ENCODE measurements around the gene MT1F.

Gene MT1F

GRCh38 chr16:56684926-56685590 lies 27.3 kb downstream of the MT1F start:
- Histone ChIP-seq H3K14ac (ENCODE audit: low read length) (no peak overlapping the region), H3K9me3 (replicated peaks in 1 of 2; ENCODE audit: control insufficient read depth in 2 of 2, insufficient read depth in 1 of 2, low read depth in 1 of 2, low read length in 2 of 2) (peaks cover 0 to 5% of the 10 kb centered on the region in 2 donors), H4K91ac (ENCODE audit: low read depth, low read length, poor library complexity) (no peak overlapping the region), H3K4ac (ENCODE audit: low read length) (no peak overlapping the region), H3K4me2 (ENCODE audit: insufficient read depth, low read length, poor library complexity, severe bottlenecking) (no peak overlapping the region), H3K79me1 (ENCODE audit: low read depth, low read length) (no peaks in the 10 kb centered on the region), H3K27ac (replicated peaks; ENCODE audit: low read length) (no peak overlapping the region), H2BK12ac (ENCODE audit: low read length) (no peak overlapping the region), H3K27me3 (ENCODE audit: control insufficient read depth in 3 of 3, insufficient read depth in 3 of 3, low read depth in 1 of 3, low read length in 3 of 3) (peaks cover 0 to 41% (median 15%) of the 10 kb centered on the region in 3 experiments), H3K4me3 (ENCODE audit: low read length in 2 of 2) (no peak overlapping the region), H3K18ac (ENCODE audit: low read length) (no peak overlapping the region), H4K8ac (ENCODE audit: low read depth, low read length) (no peak overlapping the region), H2BK120ac (ENCODE audit: low read depth, low read length) (no peak overlapping the region), H2BK15ac (ENCODE audit: low read length) (no peak overlapping the region), H2BK5ac (ENCODE audit: low read length) (no peak overlapping the region), H2AFZ (ENCODE audit: low read length) (no peak overlapping the region), H2AK5ac (ENCODE audit: low read depth, low read length) (no peak overlapping the region), H3K9ac (ENCODE audit: low read depth, low read length, poor library complexity) (no peak overlapping the region), H3K23ac (ENCODE audit: low read depth, low read length, poor library complexity) (no peak overlapping the region), H3K4me1 (ENCODE audit: control insufficient read depth in 2 of 2, insufficient read depth in 1 of 2, low read depth in 1 of 2, low read length in 2 of 2) (peaks cover 12 to 18% of the 10 kb centered on the region in 2 donors), H3K36me3 (replicated peaks in 1 of 2; ENCODE audit: control insufficient read depth in 2 of 2, insufficient read depth in 2 of 2, low read length in 2 of 2) (no peaks in the 10 kb centered on the region)
- no CpG with 5 or more reads among the region's 4 CpGs for WGBS, 2 donors (ENCODE audit: extremely low coverage in 2 of 2, insufficient read length in 2 of 2, insufficient replicate concordance in 1 of 2)
- no peak for DNase-seq (ENCODE audit: low spot score)

GRCh38 chr16:56686758-56687157 lies 29.0 kb downstream of the MT1F start:
- H3K27me3 ChIP-seq (ENCODE audit: control insufficient read depth in 3 of 3, insufficient read depth in 3 of 3, low read depth in 1 of 3, low read length in 3 of 3) = peaks cover 0 to 32% (median 13%) of the 10 kb centered on the region in 3 experiments
- no peak overlapping the region for H2AK5ac ChIP-seq (ENCODE audit: low read depth, low read length)
- no peak overlapping the region for H3K14ac ChIP-seq (ENCODE audit: low read length)
- H3K4ac ChIP-seq (ENCODE audit: low read length) = no peak overlapping the region
- no peak overlapping the region for H2BK12ac ChIP-seq (ENCODE audit: low read length)
- no peak overlapping the region for H3K4me2 ChIP-seq (ENCODE audit: insufficient read depth, low read length, poor library complexity, severe bottlenecking)
- H2BK5ac ChIP-seq (ENCODE audit: low read length) = no peak overlapping the region
- H3K23ac ChIP-seq (ENCODE audit: low read depth, low read length, poor library complexity) = no peak overlapping the region
- no peak overlapping the region for H2BK120ac ChIP-seq (ENCODE audit: low read depth, low read length)
- no peak overlapping the region for H4K91ac ChIP-seq (ENCODE audit: low read depth, low read length, poor library complexity)
- peaks cover 0 to 5% of the 10 kb centered on the region in 2 donors for H3K9me3 ChIP-seq (replicated peaks in 1 of 2; ENCODE audit: control insufficient read depth in 2 of 2, insufficient read depth in 1 of 2, low read depth in 1 of 2, low read length in 2 of 2)
- H3K27ac ChIP-seq (replicated peaks; ENCODE audit: low read length) = no peak overlapping the region
- no peak overlapping the region for H3K18ac ChIP-seq (ENCODE audit: low read length)
- no CpG with 5 or more reads among the region's 7 CpGs for WGBS, 2 donors (ENCODE audit: extremely low coverage in 2 of 2, insufficient read length in 2 of 2, insufficient replicate concordance in 1 of 2)
- H4K8ac ChIP-seq (ENCODE audit: low read depth, low read length) = no peak overlapping the region
- H3K36me3 ChIP-seq (replicated peaks in 1 of 2; ENCODE audit: control insufficient read depth in 2 of 2, insufficient read depth in 2 of 2, low read length in 2 of 2) = no peaks in the 10 kb centered on the region
- no peak overlapping the region for H3K4me3 ChIP-seq (ENCODE audit: low read length in 2 of 2)
- no peak for DNase-seq (ENCODE audit: low spot score)
- no peaks in the 10 kb centered on the region for H3K79me1 ChIP-seq (ENCODE audit: low read depth, low read length)
- no peak overlapping the region for H2BK15ac ChIP-seq (ENCODE audit: low read length)
- peaks cover 8 to 9% of the 10 kb centered on the region in 2 donors for H3K4me1 ChIP-seq (ENCODE audit: control insufficient read depth in 2 of 2, insufficient read depth in 1 of 2, low read depth in 1 of 2, low read length in 2 of 2)
- no peak overlapping the region for H3K9ac ChIP-seq (ENCODE audit: low read depth, low read length, poor library complexity)
- H2AFZ ChIP-seq (ENCODE audit: low read length) = no peak overlapping the region

GRCh38 chr16:56688762-56689161 lies 31.0 kb downstream of the MT1F start:
- no peak overlapping the region for H3K18ac ChIP-seq (ENCODE audit: low read length)
- H3K27me3 ChIP-seq (ENCODE audit: control insufficient read depth in 3 of 3, insufficient read depth in 3 of 3, low read depth in 1 of 3, low read length in 3 of 3) = peaks cover 0 to 19% (median 0%) of the 10 kb centered on the region in 3 experiments
- no peak for DNase-seq (ENCODE audit: low spot score)
- H2AFZ ChIP-seq (ENCODE audit: low read length) = no peak overlapping the region
- H3K9ac ChIP-seq (ENCODE audit: low read depth, low read length, poor library complexity) = no peak overlapping the region
- H4K8ac ChIP-seq (ENCODE audit: low read depth, low read length) = no peak overlapping the region
- no peaks in the 10 kb centered on the region for H3K4me1 ChIP-seq (ENCODE audit: control insufficient read depth in 2 of 2, insufficient read depth in 1 of 2, low read depth in 1 of 2, low read length in 2 of 2)
- no peak overlapping the region for H2BK120ac ChIP-seq (ENCODE audit: low read depth, low read length)
- H3K79me1 ChIP-seq (ENCODE audit: low read depth, low read length) = no peaks in the 10 kb centered on the region
- H3K4me3 ChIP-seq (ENCODE audit: low read length in 2 of 2) = no peak overlapping the region
- H2BK15ac ChIP-seq (ENCODE audit: low read length) = no peak overlapping the region
- H3K4me2 ChIP-seq (ENCODE audit: insufficient read depth, low read length, poor library complexity, severe bottlenecking) = no peak overlapping the region
- H3K14ac ChIP-seq (ENCODE audit: low read length) = no peak overlapping the region
- no CpG with 5 or more reads among the region's 1 CpG for WGBS, 2 donors (ENCODE audit: extremely low coverage in 2 of 2, insufficient read length in 2 of 2, insufficient replicate concordance in 1 of 2)
- H3K27ac ChIP-seq (replicated peaks; ENCODE audit: low read length) = no peak overlapping the region
- H3K23ac ChIP-seq (ENCODE audit: low read depth, low read length, poor library complexity) = no peak overlapping the region
- no peak overlapping the region for H2BK12ac ChIP-seq (ENCODE audit: low read length)
- no peak overlapping the region for H4K91ac ChIP-seq (ENCODE audit: low read depth, low read length, poor library complexity)
- no peaks in the 10 kb centered on the region for H3K36me3 ChIP-seq (replicated peaks in 1 of 2; ENCODE audit: control insufficient read depth in 2 of 2, insufficient read depth in 2 of 2, low read length in 2 of 2)
- peaks cover 0 to 5% of the 10 kb centered on the region in 2 donors for H3K9me3 ChIP-seq (replicated peaks in 1 of 2; ENCODE audit: control insufficient read depth in 2 of 2, insufficient read depth in 1 of 2, low read depth in 1 of 2, low read length in 2 of 2)
- no peak overlapping the region for H3K4ac ChIP-seq (ENCODE audit: low read length)
- no peak overlapping the region for H2BK5ac ChIP-seq (ENCODE audit: low read length)
- no peak overlapping the region for H2AK5ac ChIP-seq (ENCODE audit: low read depth, low read length)

GRCh38 chr16:56689171-56689570 lies 31.4 kb downstream of the MT1F start:
- Histone ChIP-seq H3K4ac (ENCODE audit: low read length) (no peak overlapping the region), H3K23ac (ENCODE audit: low read depth, low read length, poor library complexity) (no peak overlapping the region), H3K27me3 (ENCODE audit: control insufficient read depth in 3 of 3, insufficient read depth in 3 of 3, low read depth in 1 of 3, low read length in 3 of 3) (peaks cover 0 to 18% (median 0%) of the 10 kb centered on the region in 3 experiments), H3K4me2 (ENCODE audit: insufficient read depth, low read length, poor library complexity, severe bottlenecking) (no peak overlapping the region), H4K8ac (ENCODE audit: low read depth, low read length) (no peak overlapping the region), H3K18ac (ENCODE audit: low read length) (no peak overlapping the region), H3K79me1 (ENCODE audit: low read depth, low read length) (no peaks in the 10 kb centered on the region), H2AK5ac (ENCODE audit: low read depth, low read length) (no peak overlapping the region), H4K91ac (ENCODE audit: low read depth, low read length, poor library complexity) (no peak overlapping the region), H3K27ac (replicated peaks; ENCODE audit: low read length) (no peak overlapping the region), H3K4me3 (ENCODE audit: low read length in 2 of 2) (no peak overlapping the region), H3K9me3 (replicated peaks in 1 of 2; ENCODE audit: control insufficient read depth in 2 of 2, insufficient read depth in 1 of 2, low read depth in 1 of 2, low read length in 2 of 2) (peaks cover 0 to 5% of the 10 kb centered on the region in 2 donors), H3K14ac (ENCODE audit: low read length) (no peak overlapping the region), H2BK120ac (ENCODE audit: low read depth, low read length) (no peak overlapping the region), H2BK15ac (ENCODE audit: low read length) (no peak overlapping the region), H2BK12ac (ENCODE audit: low read length) (no peak overlapping the region), H2BK5ac (ENCODE audit: low read length) (no peak overlapping the region), H3K36me3 (replicated peaks in 1 of 2; ENCODE audit: control insufficient read depth in 2 of 2, insufficient read depth in 2 of 2, low read length in 2 of 2) (no peaks in the 10 kb centered on the region), H2AFZ (ENCODE audit: low read length) (no peak overlapping the region), H3K9ac (ENCODE audit: low read depth, low read length, poor library complexity) (no peak overlapping the region), H3K4me1 (ENCODE audit: control insufficient read depth in 2 of 2, insufficient read depth in 1 of 2, low read depth in 1 of 2, low read length in 2 of 2) (no peaks in the 10 kb centered on the region)
- DNase-seq (ENCODE audit: low spot score) = no peak
- no CpG with 5 or more reads among the region's 3 CpGs for WGBS, 2 donors (ENCODE audit: extremely low coverage in 2 of 2, insufficient read length in 2 of 2, insufficient replicate concordance in 1 of 2)

Measured in neuronal stem cell (in vitro differentiated cells).